ENCODE measurements around the gene HPN. TPM values are rescaled to one million over a fixed set of nuclear protein-coding genes. Genes with fewer than 3 reads are reported as not detected.
"Not testable (repeated sequence)": the region's sequence is repeated elsewhere in the genome, so short reads cannot be mapped to it uniquely, and the experiment has no call there.

HPN gene
- total RNA-seq, 2 experiments from 2014 or later, result not detected

DNA sequence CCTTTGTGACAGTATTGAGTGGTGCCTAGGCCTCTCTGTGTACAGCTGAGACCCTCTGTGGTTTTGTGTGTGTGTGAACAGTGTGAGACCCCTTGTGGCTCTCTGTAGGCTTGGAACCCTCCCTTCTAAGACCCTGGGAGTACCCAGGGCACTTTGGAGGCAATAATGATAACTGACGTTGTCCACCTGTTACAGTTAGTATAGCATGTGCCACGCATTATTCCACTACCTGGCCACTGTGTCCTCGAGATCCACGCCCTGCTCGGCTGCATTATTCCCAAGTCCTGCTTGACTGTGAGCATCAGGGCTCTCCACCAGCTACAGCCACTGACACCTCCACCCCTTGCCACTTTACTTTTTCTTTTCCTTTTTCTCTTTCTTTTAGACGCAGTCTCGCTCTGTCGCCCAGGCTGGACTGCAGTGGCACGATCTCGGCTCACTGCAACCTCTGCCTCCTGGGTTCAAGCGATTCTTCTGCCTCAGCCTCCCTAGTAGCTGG lies 39.4 kb upstream of the HPN start:
- POLR2A ChIA-PET, result interaction anchor here (1.7 to 4.5 kb wide), 3 partner anchors 8 to 39 kb away, joined by 4 to 53 read pairs (median 15); partner anchors contain the start of gene ZNF792
- H3K36me3 Mint-ChIP-seq (ENCODE audit: low read depth), result peaks cover 40% of the 10 kb centered on the region

DNA sequence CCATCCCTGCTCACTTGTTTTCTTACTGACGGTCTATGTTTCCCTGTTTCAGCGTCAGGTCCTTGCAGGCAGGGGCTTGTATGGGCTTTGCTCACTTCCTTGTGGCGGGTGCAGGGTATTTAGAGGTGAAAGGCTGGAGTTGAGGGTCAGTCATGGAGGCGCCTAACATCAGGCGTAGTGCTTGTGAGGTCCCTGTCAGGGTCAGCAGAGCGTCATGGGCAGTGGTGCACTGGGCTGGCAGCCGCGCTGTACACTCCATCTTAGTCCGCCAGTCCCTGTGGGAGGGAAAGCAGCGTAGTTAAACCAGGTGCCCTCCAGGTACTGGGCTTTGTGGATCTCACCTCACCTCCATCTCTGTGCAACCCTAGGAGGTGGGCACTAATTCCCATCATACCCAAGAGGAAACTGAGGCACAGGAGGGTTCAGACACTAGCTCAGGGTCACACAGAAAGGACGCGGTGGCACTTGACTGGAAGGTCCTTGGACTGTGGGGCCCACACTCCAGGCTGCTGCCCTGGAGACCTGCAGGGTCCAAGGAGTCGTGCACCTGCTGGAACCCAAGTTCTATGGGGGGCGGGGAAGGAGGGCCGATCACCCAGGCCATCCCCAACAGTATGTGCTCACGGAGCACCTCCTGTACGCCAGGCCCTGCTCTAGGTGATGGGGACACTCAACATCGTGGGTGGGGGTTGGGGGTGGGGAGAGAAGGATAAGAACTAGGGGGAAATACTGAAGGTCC lies 36.8 kb upstream of the HPN start:
- peaks cover 46% of the 10 kb centered on the region for H3K36me3 Mint-ChIP-seq (ENCODE audit: low read depth)
- POLR2A ChIA-PET, result no interaction called here
- H3K9me3 Mint-ChIP-seq, result no peaks in the 10 kb centered on the region
- peaks cover 46% of the 10 kb centered on the region for H3K4me1 Mint-ChIP-seq
- H3K4me3 Mint-ChIP-seq, result no peak overlapping the region
- H3K27me3 Mint-ChIP-seq, result no peaks in the 10 kb centered on the region
- CTCF ChIA-PET, result no interaction called here
- no peak for DNase-seq
- peak overlapping the region; percentile 93 for H3K27ac Mint-ChIP-seq

More for the DNA sequence above, 39.4 kb upstream of the HPN start:
- Mint-ChIP-seq H3K4me3 (peak overlapping the region; percentile 88), H3K4me1 (peaks cover 67% of the 10 kb centered on the region), H3K27ac (peak overlapping the region; percentile 93), H3K27me3 (no peaks in the 10 kb centered on the region), H3K9me3 (no peaks in the 10 kb centered on the region)
- CTCF ChIA-PET, result interaction anchor here (1.1 to 2.3 kb wide), 5 partner anchors 10 to 133 kb away, joined by 4 to 20 read pairs (median 5); partner anchors contain the start of gene LGI4
- no peak for DNase-seq

DNA sequence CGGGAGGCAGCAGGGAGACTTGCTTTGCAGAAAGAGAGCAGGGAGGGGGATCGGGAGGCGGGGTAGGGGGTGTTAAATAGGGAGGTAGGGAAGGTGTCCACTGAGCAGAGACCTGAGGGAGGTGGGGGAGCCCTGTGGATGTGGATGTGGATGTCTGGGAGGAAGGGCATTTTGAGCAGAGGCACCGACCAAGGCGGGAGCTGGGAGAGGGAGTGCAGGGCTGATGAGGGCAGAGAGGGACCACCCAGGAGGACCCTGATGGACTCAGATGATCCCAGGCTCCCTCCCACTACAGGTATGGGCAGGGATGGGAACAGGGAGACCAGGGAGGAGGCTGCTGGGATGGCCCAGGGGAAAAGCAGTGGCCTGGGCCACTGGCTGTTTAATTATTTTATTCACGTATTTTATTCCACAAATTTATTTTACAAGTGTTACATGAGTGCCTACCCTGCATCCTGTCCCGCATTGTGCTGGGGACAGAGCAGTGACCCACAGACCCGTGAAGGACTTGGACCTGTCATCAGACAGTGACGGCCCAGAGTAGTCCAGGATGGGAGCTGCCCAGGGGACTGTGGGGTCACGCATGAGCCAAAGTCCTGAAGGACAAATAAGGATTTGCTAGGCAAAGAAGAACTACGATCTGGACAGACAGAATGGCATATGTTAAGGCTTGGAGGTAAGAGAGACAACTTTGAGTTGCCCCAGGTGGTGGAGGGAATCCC lies 36.1 kb upstream of the HPN start:
- Mint-ChIP-seq H3K36me3 (ENCODE audit: low read depth) (peaks cover 51% of the 10 kb centered on the region), H3K4me3 (no peak overlapping the region), H3K4me1 (peaks cover 47% of the 10 kb centered on the region), H3K27ac (no peak overlapping the region), H3K9me3 (no peaks in the 10 kb centered on the region), H3K27me3 (no peaks in the 10 kb centered on the region)
- no peak for DNase-seq
- POLR2A ChIA-PET, result no interaction called here
- CTCF ChIA-PET, result no interaction called here

DNA sequence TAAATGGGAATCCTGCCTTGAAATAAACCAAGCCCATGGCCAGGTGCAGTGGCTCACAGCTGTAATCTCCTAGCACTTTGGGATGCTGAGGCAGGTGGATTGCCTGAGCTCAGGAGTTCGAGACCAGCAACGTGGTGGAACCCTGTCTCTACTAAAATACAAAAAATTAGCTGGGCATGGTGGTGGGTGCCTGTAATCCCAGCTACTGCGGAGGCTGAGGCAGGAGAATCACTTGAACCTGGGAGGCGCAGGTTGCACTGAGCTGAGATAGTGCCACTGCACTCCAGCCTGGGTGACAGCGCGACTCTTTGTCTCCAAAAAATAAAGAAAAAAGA lies 35.5 kb upstream of the HPN start:
- H3K9me3 Mint-ChIP-seq, H3K4me3 Mint-ChIP-seq, H3K27ac Mint-ChIP-seq, DNase-seq, H3K27me3 Mint-ChIP-seq, POLR2A ChIA-PET: not testable (repeated sequence)
- H3K4me1 Mint-ChIP-seq, result peaks cover 52% of the 10 kb centered on the region
- CTCF ChIA-PET, result interaction anchor here (1.0 kb wide), 1 partner anchor 33 kb away, joined by 4 read pairs; no protein-coding TSS in a partner anchor
- peaks cover 54% of the 10 kb centered on the region for H3K36me3 Mint-ChIP-seq (ENCODE audit: low read depth)

DNA sequence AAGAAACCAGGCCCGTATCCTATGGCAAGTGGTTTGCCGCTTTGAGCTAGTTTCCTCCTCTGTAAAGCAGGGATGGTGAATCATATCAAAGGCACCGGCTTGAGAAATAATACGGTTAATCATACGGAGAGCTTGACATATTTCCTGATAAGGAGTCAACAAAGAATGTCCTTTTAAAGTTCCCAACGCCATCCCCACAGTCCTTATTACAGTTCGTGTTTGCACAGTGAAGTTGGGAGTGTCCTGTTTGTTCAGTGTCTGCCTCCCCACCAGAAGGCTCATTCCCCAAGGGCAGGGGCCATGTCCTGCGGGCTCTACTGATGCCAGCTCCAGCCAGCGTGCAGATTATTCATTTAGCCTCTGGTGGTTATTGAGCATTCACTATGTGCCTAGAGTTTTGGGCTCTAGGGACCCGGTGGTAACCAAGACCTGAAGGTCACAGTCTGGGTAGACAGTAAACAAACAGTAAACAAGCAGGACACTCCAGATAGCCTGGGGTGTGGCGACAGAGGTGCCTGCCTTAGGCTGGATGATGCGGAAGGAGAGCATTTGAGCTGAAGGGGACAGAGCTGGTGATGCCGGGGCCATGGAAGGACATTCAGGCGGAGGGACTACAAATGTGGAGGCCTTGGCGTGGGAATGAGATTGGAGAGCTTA lies 35.1 kb upstream of the HPN start:
- no peak overlapping the region for H3K27ac Mint-ChIP-seq
- no peak overlapping the region for H3K4me3 Mint-ChIP-seq
- ChIA-PET POLR2A (no interaction called here), CTCF (interaction anchor here (1.0 kb wide), 1 partner anchor 34 kb away, joined by 4 read pairs; no protein-coding TSS in a partner anchor)
- H3K36me3 Mint-ChIP-seq (ENCODE audit: low read depth), result peaks cover 56% of the 10 kb centered on the region
- no peaks in the 10 kb centered on the region for H3K27me3 Mint-ChIP-seq
- no peaks in the 10 kb centered on the region for H3K9me3 Mint-ChIP-seq
- peaks cover 52% of the 10 kb centered on the region for H3K4me1 Mint-ChIP-seq
- no peak for DNase-seq

DNA sequence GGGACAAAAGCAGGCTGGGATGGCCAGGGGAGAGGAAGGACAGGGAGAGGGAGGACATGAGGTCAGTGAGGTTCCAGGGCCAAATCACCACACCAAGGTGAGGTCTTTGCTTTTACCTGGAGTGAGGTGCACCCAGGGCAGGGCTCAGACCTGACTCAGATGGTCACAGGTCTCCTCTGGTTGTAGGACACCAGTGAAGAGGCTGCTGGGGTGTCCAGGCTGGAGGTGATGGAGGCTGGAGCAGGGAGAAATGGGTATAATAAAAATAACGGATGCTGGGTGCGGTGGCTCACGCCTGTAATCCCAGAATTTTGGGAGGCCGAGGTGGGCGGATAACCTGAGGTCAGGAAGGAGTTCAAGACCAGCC lies 34.5 kb upstream of the HPN start:
- Mint-ChIP-seq H3K4me3 (no peak overlapping the region), H3K27me3 (no peaks in the 10 kb centered on the region), H3K27ac (no peak overlapping the region), H3K9me3 (no peaks in the 10 kb centered on the region), H3K4me1 (peaks cover 53% of the 10 kb centered on the region), H3K36me3 (ENCODE audit: low read depth) (peaks cover 58% of the 10 kb centered on the region)
- POLR2A ChIA-PET, result no interaction called here
- CTCF ChIA-PET, result interaction anchor here (1.0 kb wide), 1 partner anchor 34 kb away, joined by 4 read pairs; no protein-coding TSS in a partner anchor
- no peak for DNase-seq

GRCh38 chr19:35007427-35007826 lies 34.1 kb upstream of the HPN start:
- H3K36me3 Mint-ChIP-seq (ENCODE audit: low read depth), result peaks cover 59% of the 10 kb centered on the region
- H3K4me3 Mint-ChIP-seq, H3K9me3 Mint-ChIP-seq, H3K27me3 Mint-ChIP-seq, DNase-seq, H3K27ac Mint-ChIP-seq, CTCF ChIA-PET: not testable (repeated sequence)
- peaks cover 53% of the 10 kb centered on the region for H3K4me1 Mint-ChIP-seq
- POLR2A ChIA-PET, result interaction anchor here (0.8 kb wide), 1 partner anchor 22 kb away, joined by 3 read pairs; no protein-coding TSS in a partner anchor

GRCh38 chr19:35008891-35009341 lies 32.6 kb upstream of the HPN start:
- CTCF ChIA-PET, result interaction anchor here (1.3 kb wide), 1 partner anchor 36 kb away, joined by 3 read pairs; no protein-coding TSS in a partner anchor
- no peak for DNase-seq

GRCh38 chr19:35009424-35010415 lies 31.8 kb upstream of the HPN start:
- ChIA-PET POLR2A (interaction anchor here (0.8 to 1.5 kb wide), 2 partner anchors 9 to 37 kb away, joined by 3 to 4 read pairs; no protein-coding TSS in a partner anchor), CTCF (interaction anchor here (1.3 kb wide), 1 partner anchor 37 kb away, joined by 3 read pairs; no protein-coding TSS in a partner anchor)
- Mint-ChIP-seq H3K27ac (no peak overlapping the region), H3K9me3 (no peaks in the 10 kb centered on the region), H3K27me3 (no peaks in the 10 kb centered on the region), H3K36me3 (ENCODE audit: low read depth) (peaks cover 66% of the 10 kb centered on the region), H3K4me3 (no peak overlapping the region), H3K4me1 (peaks cover 56% of the 10 kb centered on the region)
- DNase-seq, result no peak

More at GRCh38 chr19:35008891-35009341, 32.6 kb upstream of the HPN start:
- H3K9me3 Mint-ChIP-seq, result no peaks in the 10 kb centered on the region
- H3K4me3 Mint-ChIP-seq, result no peak overlapping the region
- POLR2A ChIA-PET, result interaction anchor here (0.8 to 1.5 kb wide), 2 partner anchors 8 to 36 kb away, joined by 3 to 4 read pairs; no protein-coding TSS in a partner anchor
- H3K27ac Mint-ChIP-seq, result no peak overlapping the region
- H3K36me3 Mint-ChIP-seq (ENCODE audit: low read depth), result peaks cover 60% of the 10 kb centered on the region
- no peaks in the 10 kb centered on the region for H3K27me3 Mint-ChIP-seq
- peaks cover 53% of the 10 kb centered on the region for H3K4me1 Mint-ChIP-seq

GRCh38 chr19:35011091-35011689 lies 30.3 kb upstream of the HPN start:
- Mint-ChIP-seq H3K36me3 (ENCODE audit: low read depth) (peaks cover 71% of the 10 kb centered on the region), H3K27ac (peak overlapping the region; percentile 67), H3K27me3 (no peaks in the 10 kb centered on the region), H3K9me3 (no peaks in the 10 kb centered on the region), H3K4me1 (peaks cover 55% of the 10 kb centered on the region), H3K4me3 (no peak overlapping the region)
- POLR2A ChIA-PET, result no interaction called here
- peak; percentile 51 for DNase-seq
- CTCF ChIA-PET, result interaction anchor here (0.6 to 4.2 kb wide), 4 partner anchors 8 to 159 kb away, joined by 4 to 57 read pairs (median 4); no protein-coding TSS in a partner anchor

Measured in activated CD4-positive, alpha-beta memory T cell treated with anti-CD3 and anti-CD28 coated beads, Interleukin-2, amount 10 ng/mL, durations not matched to agents 7 days and 5 days (primary cell).